ENCODE results near the gene SNX17.
"Not testable (repeated sequence)": the region's sequence is repeated elsewhere in the genome, so short reads cannot be mapped to it uniquely, and the experiment has no call there.

Gene SNX17, protein sequence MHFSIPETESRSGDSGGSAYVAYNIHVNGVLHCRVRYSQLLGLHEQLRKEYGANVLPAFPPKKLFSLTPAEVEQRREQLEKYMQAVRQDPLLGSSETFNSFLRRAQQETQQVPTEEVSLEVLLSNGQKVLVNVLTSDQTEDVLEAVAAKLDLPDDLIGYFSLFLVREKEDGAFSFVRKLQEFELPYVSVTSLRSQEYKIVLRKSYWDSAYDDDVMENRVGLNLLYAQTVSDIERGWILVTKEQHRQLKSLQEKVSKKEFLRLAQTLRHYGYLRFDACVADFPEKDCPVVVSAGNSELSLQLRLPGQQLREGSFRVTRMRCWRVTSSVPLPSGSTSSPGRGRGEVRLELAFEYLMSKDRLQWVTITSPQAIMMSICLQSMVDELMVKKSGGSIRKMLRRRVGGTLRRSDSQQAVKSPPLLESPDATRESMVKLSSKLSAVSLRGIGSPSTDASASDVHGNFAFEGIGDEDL

DNA sequence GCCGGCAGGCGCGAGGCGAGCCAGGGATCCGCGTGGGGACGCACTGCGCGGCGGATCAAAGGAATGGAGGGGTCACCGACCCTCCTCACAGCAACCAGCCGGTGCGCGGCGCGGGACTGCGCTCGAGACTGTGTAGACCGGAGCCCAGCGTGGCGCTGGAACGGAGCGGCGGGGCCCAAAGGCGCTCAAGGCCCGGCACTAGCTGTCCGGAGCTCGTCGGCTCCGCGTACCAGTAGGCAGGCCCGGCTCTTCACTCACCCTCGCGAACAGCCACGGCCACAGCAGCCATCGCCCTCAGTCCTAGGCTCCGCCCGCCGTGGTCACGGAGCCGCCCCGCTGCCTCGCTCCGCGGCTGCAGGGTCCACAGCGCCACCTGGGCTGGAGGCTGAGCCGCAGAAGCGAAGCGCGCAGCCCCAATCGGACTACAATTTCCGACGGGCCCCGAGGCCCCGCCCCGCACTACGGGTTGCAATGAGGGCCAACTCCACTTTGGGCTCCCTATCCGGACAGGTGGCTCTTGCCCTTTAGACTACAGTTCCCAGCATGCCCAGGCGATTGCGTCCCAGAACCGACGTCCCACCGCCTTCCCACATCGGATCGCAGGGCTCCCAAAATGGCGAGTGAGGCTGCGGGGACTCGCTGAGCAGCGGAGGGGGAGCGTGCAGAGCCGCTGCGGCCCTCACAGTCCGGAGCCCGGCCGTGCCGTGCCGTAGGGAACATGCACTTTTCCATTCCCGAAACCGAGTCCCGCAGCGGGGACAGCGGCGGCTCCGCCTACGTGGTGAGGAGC lies at the start of gene SNX17, which contains the start of gene EIF2B4:
Gene SNX17, plus strand, starts transcription at position 591 of the 790 bp plus-strand sequence. Its CDS starts 128 bp downstream, at position 719.
Gene EIF2B4, minus strand, starts transcription at position 313 of the 790 bp plus-strand sequence. Its CDS starts 24 bp downstream, at position 289.
- peak; percentile 100 for DNase-seq

DNA sequence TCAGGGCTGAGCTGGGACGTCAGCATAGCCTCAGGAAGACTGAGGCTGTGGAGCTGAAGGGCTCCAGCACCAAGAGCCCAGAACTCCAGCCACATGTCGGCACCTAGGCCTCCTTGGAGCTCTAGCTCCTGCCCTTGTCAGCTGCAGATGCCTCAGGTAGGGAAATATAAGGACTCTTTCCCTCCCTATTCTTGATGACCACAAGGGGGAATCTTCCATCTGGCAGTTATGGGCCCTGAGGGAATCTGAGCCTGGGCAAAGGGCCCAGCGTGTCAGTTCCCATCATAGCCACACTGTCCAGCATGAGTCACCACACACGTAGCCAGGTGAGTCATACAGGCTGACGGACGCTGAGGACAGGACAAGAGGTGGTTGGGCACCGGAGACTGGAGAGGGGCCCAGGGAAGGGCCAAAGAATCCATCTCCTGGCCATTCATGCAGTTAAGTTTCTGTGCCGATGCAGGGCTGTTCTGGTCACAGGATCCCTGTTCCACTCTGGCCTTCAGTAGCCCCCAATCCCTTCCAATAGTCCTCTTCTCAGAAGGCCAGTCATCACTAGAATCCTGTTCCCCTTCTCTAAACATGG lies 49.4 kb upstream of the SNX17 start:
- no peak for DNase-seq

DNA sequence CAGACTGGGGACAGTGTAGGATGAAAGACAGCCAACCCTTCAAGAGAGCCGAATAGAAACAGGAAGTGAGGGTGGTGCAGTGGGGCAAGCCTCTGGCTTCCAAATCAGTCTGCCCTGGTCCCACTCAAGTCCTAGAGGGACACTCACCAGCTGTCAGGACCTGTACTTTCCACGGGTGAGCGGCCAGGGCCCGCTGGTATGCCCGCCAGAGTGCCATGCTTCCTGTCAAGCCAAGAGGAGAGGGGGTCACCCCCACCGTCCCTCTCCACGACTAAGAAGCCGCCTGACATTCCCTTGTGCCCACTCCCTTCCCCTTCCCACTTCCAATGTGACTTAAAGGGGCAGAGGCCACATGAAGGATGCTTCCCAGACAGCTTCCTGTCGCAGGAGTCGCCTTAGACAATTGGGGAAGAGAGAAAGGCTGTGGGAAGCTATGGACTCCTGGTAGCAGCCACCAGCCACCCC lies 48.1 kb upstream of the SNX17 start:
- no peak for DNase-seq

DNA sequence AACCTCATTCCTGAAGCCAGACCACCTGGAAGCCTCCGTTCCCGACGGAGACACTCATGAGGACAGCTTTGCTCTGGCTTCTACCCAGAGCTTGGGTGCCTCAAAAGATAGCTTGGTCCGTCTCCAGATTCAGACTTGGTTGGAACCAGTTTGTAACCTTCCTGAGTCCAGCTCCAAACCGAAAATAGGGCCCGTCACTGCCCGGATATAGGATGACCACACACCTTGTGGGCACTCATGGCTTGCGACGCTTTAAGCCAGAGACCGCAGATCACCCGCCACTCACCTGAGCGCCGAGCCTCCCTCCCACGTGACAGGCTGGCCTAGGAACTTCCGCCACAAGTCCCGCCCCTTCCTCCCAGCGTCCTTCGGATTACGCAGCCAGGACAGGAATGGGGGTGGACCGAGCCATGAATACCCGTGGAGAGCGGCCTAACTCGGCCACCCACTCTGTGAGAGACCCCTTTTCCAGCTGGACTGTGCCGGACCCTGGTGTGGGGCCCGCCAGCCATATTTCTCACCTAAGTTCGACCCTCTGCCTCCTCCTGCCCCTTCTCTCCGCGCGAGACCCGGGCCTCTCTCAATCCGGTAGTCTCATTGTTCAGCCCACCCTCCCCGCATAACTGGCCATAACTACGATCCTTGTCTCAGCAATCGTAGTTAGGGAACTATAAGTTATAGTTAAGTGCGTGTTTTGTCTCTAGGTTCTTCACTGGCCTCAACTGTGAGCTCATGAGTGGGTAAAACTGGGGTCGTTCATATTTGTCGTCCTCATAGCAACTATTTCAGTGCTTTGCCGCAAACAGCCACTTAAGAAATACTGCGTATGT lies 47.4 kb upstream of the SNX17 start, which contains the start of gene MPV17:
Gene MPV17, minus strand, starts transcription at position 332 of the 830 bp plus-strand sequence. CDS start 580 bp downstream, outside the sequence.
- peak; percentile 91 for DNase-seq

DNA sequence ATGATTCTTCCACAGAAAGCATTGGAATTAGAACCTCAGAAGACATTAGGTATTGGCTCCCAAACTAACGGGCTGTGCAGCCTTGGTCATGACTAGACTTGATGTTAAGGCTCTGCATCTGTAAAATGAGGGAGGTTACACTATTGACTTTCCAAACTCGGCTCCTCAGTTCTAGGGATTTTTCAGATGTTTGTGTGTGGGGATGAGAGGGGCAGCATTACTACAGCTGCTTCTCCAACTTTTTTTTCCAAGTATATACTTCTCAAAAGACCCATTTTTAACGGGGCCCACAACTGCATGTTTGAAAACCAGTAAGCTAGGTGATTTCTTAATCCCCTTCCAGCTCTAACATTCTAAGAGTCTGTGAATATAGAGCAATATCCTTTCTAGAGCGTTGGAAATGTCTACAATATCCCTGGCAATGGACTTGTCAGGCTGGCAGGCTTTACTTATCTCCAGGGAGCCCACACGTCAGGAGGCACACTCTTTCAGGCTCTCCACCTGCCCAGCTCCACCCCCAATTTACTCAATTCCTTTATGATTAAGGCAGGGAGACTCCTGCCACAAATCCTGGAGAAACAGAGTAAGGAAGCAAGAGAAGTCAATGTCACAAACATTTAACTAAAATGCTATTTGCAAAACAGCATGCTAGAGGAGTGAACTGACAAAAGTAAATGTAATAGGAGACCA lies 46.7 kb upstream of the SNX17 start:
- no peak for DNase-seq

DNA sequence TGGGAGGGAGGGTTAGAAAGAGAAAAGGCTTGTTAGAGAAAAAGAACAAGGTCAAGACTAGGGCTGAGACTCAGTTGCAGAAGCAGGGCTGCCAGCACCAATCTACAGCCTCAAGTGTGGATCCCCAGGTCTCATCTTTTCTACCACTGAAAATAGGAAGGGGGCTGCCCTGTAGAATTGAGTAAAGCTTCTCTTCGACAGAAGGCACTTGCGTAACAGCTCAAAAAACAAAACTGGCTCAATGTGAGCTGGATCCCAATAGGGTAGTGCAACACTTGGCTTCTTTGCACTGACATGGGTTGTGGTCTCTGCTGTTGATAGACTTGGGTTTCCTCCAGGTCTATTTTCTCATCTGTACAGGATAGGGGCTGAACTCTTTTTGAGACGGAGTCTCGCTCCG lies 45.7 kb upstream of the SNX17 start:
- no peak for DNase-seq

DNA sequence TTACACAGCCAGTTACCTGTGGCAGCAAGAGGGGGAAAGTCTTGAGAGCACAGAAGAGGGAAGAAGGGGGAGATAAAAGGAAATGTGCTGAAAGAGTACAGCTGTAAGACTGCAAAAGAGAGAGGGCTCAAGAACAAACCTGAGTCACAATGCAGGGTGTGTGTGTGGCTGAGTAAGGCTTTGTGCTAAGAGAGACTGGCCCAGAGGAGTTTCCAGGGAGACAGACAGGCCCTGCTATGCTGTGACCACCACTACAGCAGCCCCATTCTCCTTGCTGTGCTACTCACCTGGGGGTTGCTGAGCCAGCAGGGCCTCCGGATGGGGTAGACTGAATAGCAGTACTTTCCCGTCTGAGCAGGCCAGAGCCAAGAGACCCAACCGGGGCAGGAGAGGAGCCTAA lies 35.1 kb upstream of the SNX17 start:
- no peak for DNase-seq

DNA sequence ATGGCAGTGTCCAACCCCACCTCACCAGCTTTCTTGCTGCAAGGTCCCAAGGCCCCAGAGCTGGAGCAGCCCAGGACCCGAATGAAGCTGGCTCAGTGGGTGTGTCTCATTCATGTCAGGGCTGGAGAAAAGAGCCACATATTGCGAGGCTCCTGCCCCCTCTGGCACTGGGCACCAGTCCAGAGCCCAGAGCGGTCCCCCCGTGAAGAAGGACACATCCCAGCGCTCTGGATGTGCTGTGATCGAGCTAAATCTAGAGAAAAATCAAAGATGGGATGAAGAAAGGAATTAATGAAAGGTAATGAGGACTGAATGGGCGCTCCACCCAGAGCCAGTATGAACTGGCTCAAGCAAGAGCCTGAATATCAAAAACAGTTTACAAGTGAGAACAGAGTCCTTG lies 34.2 kb upstream of the SNX17 start:
- DNase-seq = no peak

DNA sequence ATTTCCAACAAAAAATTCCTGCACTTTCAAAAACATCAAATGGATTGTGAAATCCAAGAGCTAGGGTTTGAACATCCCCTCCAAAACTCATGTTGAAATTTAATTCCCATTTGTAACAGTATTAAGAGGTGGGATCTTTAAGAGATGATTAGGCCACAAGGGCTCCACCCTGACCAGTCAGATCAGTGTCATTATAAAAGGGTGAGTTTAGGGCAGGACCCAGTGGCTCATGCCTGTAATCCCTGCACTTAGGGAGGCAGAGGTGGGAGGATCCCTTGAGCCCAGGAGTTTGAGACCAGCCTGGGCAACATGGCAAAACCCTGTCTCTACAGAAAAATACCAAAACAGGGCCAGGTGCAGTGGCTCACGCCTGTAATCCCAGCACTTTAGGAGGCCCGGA lies 22.8 kb upstream of the SNX17 start:
- no peak for DNase-seq

DNA sequence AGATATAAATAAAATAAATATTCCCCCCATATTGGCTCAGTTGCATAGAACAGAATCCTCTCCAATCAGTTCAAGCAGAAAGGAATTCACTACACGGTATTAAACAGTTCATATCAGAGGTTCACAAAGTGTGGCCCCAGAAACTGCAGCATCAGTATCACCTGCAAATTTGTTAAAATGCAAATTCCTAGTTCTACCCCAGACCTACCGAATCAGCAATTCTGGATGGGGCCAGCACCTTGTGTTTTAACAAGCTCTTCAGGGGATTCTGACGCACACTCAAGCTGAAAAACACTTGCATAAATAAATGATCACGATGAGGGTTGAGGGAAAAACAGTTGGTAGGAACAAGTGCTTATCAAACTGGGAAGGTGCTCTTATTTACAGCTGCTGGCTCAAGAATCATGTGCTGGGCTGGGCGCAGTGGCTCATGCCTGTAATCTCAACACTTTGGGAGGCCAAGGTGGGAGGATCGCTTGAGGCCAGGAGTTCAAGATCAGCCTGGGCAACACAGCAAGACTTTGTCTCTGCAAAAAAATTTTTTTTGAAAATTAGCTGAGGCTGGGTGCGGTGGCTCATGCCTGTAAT lies 20.2 kb upstream of the SNX17 start:
- DNase-seq = no peak

DNA sequence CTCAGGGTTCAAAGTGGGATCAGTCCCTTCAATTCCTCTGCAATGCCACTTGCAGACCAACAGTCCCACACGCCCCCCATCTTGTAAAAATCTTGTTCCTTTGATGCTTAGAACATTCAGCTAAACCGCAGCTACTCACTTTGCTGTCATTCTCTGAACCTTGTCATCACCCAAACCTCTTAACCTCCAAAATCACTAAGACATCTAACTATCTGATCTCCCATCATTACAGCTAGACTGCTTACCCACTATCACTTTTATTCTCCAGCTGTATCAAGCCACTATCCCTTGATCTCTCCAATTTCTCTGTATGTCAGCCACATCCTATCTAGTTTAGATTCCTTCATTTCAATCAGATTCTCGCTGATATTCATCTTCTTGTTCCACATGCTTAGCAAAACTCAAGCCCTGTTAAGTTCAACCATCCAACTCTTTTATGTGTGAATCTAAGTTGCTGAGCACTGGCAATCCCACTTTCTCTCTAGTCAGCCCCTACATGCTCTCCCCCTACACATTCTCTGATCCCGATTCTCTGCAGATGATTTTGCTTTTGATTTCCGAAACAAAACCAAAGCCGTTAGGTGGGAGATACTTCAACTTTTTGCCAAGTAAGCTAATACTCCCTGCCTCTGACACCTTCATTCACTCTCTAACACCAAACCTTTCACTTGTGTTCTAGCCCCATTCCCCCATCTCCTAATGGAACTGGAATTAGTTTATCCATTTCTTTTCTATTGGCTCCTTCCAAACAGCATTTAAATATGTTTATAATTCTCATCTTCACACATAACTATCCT lies 18.4 kb upstream of the SNX17 start:
- DNase-seq = no peak

DNA sequence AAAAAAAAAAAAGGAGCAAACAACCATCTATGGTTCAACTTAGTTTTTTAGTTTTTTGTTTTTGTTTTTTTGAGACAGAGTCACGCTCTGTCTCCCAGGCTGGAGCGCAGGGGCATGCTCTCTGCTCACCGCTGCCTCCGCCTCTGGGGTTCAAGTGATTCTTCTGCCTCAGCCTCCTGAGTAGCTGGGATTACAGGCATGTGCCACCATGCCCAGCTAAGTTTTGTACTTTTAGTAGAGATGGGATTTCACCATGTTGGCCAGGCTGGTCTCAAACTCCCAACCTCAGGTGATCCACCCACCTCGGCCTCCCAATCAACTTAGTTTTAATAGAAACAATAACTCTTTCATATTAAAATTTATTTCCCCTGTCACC lies 17.0 kb upstream of the SNX17 start:
- not testable (repeated sequence) for DNase-seq

DNA sequence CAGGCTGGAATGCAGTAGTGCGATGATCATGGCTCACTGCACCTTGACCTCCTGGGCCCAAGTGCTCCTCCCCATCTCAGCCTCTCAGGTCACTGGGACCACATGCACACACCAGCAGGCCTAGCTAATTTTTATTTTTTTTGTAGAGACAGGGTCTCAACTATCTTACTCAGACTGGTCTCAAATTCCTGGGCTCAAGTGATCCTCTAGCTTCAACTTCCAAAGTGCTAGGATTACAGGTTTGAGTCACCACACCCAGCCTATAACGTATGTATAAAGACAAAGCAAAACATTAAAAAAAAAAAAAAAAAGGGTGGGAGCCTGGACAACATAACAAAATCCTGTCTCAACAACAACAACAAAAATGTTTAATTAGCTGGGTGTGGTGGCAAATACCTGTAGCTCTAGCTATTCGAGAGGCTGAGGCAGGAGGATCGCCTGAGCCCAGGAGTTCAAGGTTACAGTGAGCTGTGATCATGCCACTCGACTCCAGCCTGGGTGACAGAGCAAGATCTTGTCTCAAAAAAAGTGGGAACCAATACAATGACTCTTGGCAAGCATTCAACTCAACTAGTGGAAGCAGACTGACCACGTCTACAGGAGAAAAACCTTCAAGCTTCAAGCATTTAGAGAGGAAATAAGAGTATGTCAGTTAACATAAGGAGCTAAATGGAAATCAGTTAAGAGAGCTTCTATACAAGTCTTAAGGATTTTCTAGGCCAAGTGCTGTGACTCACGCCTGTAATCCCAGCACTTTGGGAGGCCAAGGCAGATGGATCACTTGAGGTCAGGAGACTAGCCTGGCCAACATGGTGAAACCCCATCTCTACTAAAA lies 16.4 kb upstream of the SNX17 start:
- DNase-seq = no peak

DNA sequence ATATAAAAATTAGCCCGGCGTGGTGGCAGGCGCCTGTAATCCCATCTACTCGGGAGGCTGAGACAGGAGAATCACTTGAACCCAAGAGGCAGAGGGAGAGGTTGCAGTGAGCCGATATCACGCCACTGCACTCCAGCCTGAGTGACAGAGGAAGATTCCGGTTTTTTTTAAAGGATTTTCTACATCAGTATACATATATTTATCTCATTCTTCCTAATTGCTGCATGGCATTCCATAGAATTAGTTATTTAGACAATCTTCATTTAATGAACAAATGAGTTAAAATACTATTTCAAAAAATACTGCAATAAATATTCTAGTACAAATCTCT lies 15.9 kb upstream of the SNX17 start:
- DNase-seq = no peak

DNA sequence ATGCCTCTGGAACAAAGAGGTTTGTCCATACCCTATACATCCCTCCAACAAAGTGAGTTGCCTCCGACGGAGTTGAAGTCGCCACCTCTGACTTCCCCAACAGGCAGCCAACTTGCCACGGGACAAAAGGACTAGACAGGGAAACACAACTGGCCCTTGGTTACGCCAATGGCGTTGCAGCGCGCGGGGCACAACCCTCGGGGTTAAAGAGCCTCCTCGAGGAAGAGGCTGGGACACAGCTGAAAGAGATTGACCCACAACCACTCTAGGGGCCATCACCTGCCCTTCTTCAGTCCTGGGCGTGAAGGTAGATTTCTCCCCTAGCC lies 14.4 kb upstream of the SNX17 start:
- DNase-seq = no peak

DNA sequence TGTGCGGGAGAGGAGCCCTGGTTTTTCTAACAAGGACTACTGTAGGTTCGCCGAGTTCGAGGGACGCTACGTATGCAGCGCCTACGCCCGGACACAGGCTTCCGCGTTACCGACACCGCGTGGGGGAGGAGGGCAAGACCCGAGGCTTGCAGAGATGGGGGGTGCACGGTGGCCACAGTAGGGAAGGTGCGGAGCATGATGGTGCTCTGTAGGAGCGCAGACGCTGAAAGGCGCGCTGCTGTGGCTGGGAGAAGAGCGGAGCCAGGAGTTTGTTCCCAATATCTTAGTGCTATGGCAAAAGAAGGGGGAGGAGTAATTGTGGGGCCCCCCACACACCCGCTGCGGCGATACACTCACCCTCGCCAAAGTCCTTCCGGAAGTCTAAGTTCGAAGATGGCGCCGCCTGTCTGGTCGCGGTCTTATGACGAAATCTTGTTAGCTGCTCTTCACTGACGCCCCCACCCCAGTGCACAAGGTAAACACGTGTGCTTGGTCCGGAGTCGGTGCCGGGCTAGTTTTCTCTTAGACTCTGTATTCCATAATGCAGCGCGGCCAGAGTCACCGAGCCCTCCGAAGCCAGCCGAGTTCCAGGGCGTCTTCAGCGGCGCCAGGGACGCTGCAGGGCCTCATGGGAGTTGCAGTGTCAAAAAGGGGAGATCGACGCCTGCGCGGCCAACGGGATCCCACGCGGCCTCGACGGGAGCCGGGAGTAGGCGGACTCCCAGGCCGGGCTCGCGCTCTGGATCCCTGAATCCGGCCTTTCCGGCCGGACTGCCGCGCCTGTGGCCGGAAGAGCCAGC lies 13.8 kb upstream of the SNX17 start, which contains the start of gene GTF3C2:
Gene GTF3C2, minus strand, starts transcription at position 383 of the 800 bp plus-strand sequence. CDS start 13,210 bp downstream, outside the sequence.
- peak; percentile 99 for DNase-seq

DNA sequence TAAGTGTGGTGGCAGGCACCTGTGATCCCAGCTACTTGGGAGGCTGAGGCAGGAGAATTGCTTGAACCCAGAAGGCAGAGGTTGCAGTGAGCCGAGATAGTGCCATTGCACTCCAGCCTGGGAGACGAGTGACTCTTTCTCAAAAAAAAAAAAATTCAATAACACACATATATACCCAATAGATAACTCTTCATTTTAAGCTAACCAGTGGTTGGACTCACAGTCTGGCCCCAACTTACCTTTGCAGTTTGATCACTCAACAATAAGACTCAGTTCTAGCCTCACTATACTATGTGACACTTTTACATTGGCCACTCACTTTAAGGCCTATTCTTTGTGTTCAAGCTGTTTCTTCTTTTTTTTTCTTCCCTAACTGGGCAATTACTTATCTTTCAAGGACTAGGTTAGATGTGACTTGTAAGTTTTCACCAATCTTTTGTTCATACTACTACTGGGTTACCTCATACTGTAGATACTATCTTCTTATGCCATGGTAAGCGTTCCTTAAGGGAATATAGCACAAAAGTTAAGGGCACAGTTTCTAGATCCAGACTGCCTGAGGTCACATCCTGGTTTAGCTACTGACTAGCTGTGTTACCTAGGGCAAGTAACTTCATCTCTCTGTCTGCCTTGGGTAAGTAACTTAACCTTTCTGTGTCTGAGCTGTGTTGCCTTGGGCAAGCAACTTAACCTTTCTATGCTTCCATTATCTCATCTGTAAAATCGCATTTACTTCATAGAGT lies 7.6 kb upstream of the SNX17 start:
- no peak for DNase-seq

DNA sequence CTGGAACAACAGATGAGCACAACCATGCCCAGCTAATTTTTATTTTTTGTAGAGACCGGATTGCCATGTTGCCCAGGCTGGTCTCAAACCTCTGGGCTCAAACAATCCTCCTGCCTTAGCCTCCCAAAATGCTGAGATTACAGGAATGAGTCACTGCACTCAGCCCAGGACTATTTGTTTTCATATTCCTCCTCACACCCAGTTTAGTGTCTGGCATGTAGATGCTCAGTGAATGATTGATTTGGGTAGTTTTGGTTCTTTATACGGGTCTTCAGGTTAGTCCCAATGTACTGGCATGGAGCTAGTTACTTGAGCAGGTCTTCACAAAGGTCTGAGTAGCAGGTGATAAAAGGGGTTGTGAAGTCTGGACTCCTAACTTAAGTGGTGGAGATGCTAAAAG lies 6.5 kb upstream of the SNX17 start:
- no peak for DNase-seq
